Measurements from ENCODE around the gene AZU1.
"Not testable (repeated sequence)": the region's sequence is repeated elsewhere in the genome, so short reads cannot be mapped to it uniquely, and the experiment has no call there.

The AZU1 gene

GRCh38 chr19:831407-832369 is 4.1 kb downstream of the AZU1 start:
- FAIRE-seq = no peak

GRCh38 chr19:834216-834615 is 6.6 kb downstream of the AZU1 start:
- no peak for FAIRE-seq

- no peak for FAIRE-seq
Observed at GRCh38 chr19:835210-835810, 7.7 kb downstream of the AZU1 start.

DNA sequence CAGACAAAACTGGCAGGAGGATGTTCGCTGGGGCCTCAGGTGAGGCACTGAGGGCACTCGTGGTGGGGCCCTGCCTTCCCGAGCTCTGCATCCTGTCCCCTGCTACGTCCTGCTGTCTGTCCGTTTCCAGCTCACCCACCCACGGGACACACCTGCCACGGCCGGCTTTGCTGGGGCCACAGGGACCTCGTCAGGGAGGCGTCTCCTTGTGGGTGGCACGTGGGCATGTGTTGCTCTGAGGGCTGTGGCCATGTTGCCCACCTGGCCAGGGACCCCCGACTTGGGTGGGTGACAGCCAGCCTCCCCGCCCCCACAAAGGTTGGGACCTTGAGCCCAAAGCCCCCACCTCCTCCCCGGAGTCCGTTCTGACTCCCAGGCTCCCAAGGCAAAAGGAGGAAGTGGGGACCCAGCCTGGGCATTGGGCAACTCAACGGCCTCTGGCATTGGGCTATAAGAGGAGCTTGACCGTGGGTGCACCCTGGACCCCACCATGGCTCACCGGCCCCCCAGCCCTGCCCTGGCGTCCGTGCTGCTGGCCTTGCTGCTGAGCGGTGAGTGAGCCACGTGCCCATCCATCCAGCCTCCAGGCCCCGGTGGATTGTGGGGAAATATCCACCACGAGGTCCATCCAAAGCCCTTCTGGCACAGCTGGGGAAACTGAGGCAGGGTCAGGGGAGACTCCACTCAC is 13.0 kb downstream of the AZU1 start, which contains the start of gene PRTN3:
PRTN3 (plus strand) TSS at position 481 of the 688 bp plus-strand sequence; CDS start at position 491, 10 bp downstream.
- no peak for FAIRE-seq

DNA sequence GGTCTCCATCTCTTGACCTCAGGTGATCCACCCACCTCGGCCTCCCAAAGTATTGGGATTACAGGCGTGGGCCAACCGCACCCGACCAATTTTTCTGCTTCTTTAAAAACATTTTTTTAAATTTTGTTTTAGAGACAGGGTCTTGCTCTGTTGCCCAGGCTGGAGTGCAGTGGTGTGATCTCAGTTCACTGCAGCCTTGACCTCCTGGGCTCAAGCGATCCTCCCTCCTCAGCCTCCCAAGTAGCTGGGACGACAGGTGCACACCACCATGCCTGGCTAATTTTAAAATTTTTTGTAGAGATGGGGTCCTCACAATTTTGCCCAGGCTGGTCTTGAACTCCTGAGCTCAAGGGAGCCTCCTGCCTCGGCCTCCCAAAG is 15.2 kb downstream of the AZU1 start:
- FAIRE-seq = not testable (repeated sequence)

DNA sequence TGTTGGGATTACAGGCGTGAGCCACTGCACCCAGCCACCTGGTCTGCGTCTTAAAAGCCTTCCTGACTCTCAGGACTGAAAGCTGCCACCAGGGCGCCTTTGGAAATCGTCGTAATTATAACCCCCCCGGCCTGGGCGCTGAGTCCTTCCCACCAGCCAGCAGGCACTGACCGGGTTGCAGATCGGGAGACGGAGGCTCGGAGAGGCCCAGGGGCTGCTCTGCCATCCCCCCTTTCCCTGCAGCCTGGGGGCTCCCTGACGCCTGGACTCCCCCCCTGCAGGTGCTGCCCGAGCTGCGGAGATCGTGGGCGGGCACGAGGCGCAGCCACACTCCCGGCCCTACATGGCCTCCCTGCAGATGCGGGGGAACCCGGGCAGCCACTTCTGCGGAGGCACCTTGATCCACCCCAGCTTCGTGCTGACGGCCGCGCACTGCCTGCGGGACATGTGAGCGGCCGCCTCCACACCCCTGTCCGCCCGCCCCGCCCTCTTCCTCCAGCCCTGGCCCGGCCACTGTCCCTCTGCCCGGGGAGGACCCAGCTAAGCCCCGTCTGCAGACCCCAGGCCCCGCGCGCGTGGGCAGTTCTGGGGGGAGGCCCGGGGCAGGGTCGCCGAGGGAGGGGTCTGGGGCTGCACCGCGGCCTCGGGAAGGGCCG is 15.7 kb downstream of the AZU1 start:
- no peak for FAIRE-seq

- FAIRE-seq = no peak
Observed at GRCh38 chr19:843836-844545, 16.4 kb downstream of the AZU1 start.

DNA sequence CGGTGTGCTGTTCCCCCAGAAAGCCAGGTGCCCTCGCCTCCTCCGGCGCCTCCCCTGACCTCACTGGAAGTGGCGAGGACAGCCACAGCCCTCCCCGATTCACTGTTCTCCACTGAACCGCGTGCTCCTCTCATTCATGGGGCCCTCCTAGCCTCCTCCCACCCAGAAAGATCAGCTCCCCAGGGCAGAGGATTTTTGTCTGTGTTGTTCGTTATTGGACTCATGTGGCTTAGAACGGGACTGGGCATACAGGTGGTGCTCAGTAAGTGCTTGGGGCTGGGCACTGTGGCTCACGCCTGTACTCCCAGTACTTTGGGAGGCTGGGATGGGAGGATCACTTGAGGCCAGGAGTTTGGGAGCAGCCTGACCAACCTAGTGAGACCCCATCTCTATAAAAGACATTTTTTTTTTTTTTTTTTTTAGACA is 16.9 kb downstream of the AZU1 start:
- no peak for FAIRE-seq

GRCh38 chr19:845707-846521 is 18.3 kb downstream of the AZU1 start:
- FAIRE-seq = no peak

GRCh38 chr19:848386-848921 is 20.8 kb downstream of the AZU1 start:
- FAIRE-seq = no peak

DNA sequence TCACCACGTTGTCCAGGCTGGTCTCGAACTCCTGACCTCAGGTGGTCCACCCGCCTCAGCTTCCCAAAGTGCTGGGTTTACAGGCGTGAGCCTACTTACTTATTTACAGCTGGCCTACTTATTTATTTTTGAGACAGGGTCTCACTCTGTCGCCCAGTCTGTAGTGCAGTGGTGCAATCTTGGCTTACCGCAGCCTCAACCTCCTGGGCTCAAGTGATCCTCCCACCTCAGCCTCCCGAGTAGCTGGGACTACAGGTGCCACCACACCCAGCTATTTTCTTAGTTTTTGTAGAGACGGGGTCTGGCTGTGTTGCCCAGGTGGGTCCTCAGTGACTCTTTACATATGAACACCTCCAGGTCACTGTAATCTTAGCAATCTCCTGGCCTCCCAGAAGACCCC is 21.6 kb downstream of the AZU1 start:
- not testable (repeated sequence) for FAIRE-seq

DNA sequence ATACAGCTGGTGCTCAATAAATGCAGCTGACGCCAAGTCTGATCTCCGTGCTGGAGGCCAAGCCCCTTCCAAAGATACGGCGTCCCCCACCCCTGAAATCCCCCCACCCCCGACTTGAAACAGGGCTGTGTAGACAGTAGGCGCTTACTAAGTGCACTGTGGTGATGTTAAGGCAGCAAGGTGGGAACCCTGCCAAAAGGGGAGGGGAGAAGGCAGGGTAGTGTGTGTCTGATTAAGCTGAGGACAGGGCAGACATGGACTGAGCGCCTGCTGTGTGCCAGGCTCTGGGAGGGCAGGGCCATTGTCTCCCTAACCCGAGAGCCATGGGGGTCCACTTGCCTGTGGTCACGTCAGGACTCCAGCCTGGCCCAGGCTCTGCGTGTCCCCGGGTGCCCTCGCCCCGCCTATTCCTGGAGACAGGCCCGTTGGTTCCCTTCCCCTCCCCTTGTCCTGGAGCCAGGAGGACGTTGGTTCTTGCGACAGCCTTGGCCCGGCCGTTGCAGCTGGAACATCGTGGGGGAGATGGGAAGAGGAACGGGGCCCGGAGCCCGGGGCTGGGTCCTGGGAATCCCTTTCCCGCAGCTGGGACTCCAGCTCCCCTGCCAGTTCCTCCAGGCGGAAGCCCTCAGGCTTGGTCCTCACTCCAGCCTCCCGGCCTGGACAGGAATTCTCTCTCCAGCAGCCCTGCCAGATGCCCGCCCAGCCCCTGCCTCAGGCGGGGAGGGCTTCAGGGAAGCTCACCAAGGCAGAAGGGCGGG is 22.8 kb downstream of the AZU1 start:
- no peak for FAIRE-seq

DNA sequence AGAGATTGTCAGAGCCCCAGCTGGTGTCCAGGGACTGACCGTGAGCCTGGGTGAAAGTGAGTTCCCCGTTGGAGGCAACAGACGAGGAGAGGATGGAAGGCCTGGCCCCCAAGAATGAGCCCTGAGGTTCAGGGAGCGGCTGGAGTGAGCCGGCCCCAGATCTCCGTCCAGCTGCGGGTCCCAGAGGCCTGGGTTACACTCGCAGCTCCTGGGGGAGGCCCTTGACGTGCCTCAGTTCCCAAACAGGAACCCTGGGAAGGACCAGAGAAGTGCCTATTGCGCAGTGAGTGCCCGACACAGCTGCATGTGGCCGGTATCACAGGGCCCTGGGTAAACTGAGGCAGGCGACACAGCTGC is 23.3 kb downstream of the AZU1 start:
- no peak for FAIRE-seq

- FAIRE-seq = no peak
Observed at GRCh38 chr19:852136-853013, 24.7 kb downstream of the AZU1 start, which contains the start of gene ELANE. Gene ELANE (plus strand): TSS chr19:852303. CDS start chr19:852329, 26 bp downstream.

- no peak for FAIRE-seq
Observed at GRCh38 chr19:853014-853585, 25.5 kb downstream of the AZU1 start.

GRCh38 chr19:853614-854220 is 26.1 kb downstream of the AZU1 start:
- not testable (repeated sequence) for FAIRE-seq

DNA sequence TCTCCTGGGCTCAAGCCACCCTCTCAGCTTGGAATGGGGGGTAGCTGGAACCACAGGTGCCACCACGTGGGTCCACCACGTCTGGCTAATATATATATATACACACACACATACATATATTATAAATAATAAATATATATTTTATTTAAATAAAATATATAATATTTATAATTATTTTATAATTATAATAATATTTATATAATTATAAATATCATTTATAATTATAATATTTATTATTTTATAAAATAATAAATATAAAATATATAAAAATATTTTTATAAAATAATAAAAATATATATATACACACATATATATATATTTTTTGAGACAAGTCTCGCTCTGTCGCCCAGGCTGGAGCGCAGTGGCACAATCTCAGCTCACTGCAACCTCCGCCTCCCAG is 26.9 kb downstream of the AZU1 start:
- FAIRE-seq = peak; percentile 90

DNA sequence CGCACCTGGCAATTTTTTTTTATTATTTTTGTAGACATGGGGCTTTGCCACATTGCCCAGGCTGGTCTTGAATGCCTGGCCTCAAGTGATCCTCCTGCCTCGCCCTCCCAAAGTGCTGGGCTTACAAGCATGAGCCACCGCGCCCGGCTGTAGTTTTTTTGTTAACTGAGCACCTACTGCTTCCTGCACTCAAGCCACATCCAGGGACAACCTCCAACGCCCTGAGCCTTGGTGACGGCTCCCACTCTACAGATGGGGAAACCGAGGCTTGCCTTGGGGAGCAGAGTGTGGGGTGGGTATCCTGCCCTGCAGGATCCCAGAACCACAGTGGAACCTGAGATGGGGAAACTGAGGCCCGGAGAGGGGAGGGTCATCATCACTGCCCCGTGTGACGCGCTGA is 27.5 kb downstream of the AZU1 start:
- no peak for FAIRE-seq
